Omental fat pad (tissue), 4 donors: ENCODE measurements around the gene POU2AF2. TPM values are rescaled to one million over a fixed set of nuclear protein-coding genes. Genes with fewer than 3 reads are reported as not detected.
"Not testable (repeated sequence)": the region's sequence is repeated elsewhere in the genome, so short reads cannot be mapped to it uniquely, and the experiment has no call there.

ENCODE experiments used
- ATAC-seq: fragments of 150-250 bp; one replicate; pipeline ENCODE4 v1.9.1; 2016; ENCODE audit warnings: mild to moderate bottlenecking, moderate library complexity; ENCODE audit not compliant: low FRiP score
- DNase-seq: peaks from one replicate; pipeline ENCODE4 v3.0.0-alpha.2; 2019; ENCODE audit warnings: low spot score
- total RNA-seq, 4 donors: library from RNA; depleted of rRNA; stranded (reverse); fragments of >200 nt; gene quantifications; one replicate each; pipeline ENCODE4 v1.1.0, GENCODE V29; 2016
- TF ChIP-seq, protein P1 (sequence below), 3 donors: fragments of 450-650 bp; IDR thresholded peaks; one replicate each; pipeline ENCODE4 v1.5.1; 2016 to 2017; ENCODE audit warnings: antibody characterized with exemption in 3 of 3, mild to moderate bottlenecking in 3 of 3, moderate library complexity in 2 of 3

Gene POU2AF2
- total RNA-seq, 4 donors from 2014 or later = not detected

DNA sequence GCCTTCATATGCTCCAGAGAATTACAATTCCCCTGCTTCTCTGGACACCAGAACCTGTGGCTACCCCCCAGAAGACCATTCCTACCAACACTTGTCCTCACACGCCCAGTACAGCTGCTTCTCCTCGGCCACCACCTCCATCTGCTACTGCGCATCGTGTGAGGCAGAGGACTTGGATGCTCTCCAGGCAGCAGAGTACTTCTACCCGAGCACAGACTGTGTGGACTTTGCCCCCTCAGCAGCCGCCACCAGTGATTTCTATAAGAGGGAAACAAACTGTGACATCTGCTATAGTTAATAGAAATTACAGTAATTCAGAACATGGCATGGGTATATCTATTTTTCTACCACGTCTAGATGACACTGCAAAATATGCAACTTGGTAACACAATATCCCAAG is 62.6 kb downstream of the POU2AF2 start:
- ATAC-seq = no peak
- DNase-seq = no peak
- TF ChIP-seq, protein P1, sequence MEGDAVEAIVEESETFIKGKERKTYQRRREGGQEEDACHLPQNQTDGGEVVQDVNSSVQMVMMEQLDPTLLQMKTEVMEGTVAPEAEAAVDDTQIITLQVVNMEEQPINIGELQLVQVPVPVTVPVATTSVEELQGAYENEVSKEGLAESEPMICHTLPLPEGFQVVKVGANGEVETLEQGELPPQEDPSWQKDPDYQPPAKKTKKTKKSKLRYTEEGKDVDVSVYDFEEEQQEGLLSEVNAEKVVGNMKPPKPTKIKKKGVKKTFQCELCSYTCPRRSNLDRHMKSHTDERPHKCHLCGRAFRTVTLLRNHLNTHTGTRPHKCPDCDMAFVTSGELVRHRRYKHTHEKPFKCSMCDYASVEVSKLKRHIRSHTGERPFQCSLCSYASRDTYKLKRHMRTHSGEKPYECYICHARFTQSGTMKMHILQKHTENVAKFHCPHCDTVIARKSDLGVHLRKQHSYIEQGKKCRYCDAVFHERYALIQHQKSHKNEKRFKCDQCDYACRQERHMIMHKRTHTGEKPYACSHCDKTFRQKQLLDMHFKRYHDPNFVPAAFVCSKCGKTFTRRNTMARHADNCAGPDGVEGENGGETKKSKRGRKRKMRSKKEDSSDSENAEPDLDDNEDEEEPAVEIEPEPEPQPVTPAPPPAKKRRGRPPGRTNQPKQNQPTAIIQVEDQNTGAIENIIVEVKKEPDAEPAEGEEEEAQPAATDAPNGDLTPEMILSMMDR (IDR thresholded peaks at IDR 0.05) = no peak

DNA sequence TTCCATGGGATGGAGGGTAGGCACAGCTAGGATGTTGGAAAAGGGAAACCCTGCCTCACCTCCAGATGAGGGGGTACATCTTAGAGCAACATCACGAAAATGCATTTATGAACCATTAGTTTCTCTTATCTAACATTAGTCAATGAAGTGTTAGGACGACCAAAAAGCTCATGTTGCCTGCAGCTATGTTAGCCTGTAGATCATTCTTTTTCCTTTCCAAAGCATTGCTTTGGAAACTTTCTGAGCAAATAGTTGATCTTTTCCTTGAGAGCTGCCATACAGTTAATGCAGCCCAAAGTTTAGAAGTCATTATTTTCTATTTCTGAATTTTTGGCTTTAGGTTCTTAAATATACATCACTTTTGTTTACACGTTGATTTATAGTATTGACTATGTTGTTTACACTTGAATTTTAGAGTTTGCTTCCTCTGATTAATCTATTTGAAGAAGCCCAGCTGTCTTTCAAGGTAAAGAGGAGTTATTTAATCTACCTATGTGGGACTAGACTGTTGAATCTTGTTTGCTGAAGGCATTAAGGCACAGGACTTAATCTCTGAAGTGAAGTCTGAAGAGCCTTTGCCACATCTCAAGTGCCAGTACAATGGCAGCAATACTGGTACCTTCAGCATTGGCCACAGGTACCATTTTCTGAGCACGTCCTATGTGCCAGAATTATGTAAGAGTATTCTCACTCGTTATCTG is 63.8 kb downstream of the POU2AF2 start:
- DNase-seq (no peak), ATAC-seq (no peak)
- TF ChIP-seq, protein P1 (IDR thresholded peaks at IDR 0.05) = no peak

DNA sequence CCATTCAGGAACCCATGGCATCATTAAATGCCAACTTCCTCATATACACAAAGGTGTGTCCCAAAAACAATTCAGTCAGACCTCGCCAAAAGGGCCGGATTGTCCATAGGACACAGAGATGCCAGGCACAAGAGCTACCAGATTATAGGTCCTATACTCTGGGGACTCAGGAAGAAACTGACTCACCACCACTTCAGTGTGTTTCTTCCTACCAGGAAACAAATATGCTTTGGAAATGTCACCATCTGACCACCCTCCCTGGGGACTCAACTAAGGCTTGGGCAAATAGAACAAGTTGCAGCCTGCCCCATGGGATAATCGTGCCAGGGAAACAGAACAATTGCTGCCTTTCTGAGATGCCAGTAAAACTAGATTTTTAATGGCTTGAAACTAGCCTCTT is 64.6 kb downstream of the POU2AF2 start:
- ATAC-seq = no peak
- TF ChIP-seq, protein P1 (IDR thresholded peaks at IDR 0.05) = no peak
- no peak for DNase-seq

DNA sequence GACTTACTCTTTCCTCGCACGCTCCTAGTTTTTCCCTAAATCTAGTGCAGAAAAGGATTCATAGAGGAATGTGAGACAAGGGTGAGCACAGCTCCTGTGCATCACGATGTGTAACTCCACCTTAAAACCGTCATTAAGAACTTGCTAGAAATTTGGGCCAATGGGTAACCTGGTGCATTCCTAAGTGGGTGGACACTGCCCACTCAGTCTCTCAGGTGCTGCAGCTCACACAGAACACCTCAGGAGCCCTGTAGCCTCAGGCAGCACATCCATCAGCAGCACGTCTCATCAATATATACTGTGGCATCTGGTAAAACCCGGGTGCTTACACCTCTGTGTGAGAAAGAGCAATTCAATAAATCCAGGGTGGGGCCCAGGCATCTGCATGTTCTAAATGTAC is 65.2 kb downstream of the POU2AF2 start:
- ATAC-seq (no peak), DNase-seq (no peak)
- TF ChIP-seq, protein P1 (IDR thresholded peaks at IDR 0.05) = no peak

DNA sequence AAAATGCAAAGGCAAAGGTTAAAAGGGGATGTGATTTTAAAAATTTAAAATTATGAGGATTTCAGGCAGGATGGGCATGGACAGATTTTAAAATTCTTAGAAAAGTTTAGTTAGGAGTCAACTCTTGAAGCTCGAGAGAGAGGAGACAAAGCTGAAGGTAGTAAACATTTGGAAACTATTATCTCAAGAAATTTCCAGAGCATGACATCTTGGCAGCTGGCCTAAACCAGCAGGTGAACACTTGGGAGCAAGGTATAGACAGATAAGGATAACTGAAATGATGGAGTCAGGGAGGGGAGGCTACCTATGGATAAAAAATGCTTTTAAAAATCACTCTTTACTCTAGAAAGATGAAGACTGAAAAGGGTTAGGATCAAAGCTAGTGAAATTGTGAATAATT is 66.6 kb downstream of the POU2AF2 start:
- TF ChIP-seq, protein P1 (IDR thresholded peaks at IDR 0.05) = no peak
- no peak for ATAC-seq
- no peak for DNase-seq

DNA sequence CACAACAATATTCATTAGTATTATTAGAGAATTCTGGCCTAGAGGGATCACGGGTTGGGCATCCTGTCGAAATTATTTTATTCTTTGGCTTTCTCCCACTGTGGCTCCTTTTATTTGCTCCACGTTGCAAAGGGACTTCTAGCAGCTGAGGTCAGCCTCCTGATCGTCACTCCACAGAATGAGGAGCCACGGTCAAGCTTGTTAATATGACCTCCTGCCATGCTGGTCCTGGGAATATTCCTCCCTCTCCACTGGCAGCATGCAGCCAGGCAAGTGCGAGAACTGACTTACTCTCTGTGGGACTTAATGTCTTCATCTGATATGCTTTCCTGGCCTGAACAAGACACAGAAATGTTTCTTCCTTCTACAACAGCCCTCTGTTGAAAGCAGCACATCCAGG is 73.8 kb downstream of the POU2AF2 start:
- DNase-seq (no peak), ATAC-seq (no peak)
- TF ChIP-seq, protein P1 (IDR thresholded peaks at IDR 0.05) = no peak

DNA sequence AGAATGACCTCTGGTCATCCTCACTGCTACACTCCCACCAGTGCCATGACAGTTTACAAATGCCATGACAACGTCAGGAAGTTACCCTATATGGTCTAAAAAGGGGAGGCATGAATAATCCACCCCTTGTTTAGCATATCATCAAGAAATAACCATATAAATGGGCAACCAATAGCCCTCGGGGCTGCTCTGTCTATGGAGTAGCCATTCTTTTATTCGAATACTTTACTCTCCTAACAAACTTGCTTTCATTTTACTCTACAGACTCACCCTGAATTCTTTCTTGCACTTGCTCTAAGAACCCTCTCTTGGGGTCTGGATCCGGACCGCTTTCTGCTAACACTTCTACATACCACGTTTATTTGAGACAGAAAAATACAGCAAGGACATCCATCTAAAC is 74.7 kb downstream of the POU2AF2 start:
- not testable (repeated sequence) for DNase-seq, ATAC-seq
